ENCODE data around the gene GPR35. TPM values are rescaled to one million over a fixed set of nuclear protein-coding genes. Genes with fewer than 3 reads are reported as not detected.

Gene GPR35
- total RNA-seq, 1 experiment from 2014 or later = 2.7 TPM

GRCh38 chr2:240604291-240604938 is 20.9 kb upstream of the GPR35 start:
- intact Hi-C loops (cut with micrococcal nuclease; ENCODE audit: unreplicated experiment) = no loop called here
- Histone ChIP-seq H3K4me3 (ENCODE audit: low read depth, low read length, poor library complexity, severe bottlenecking) (no peak overlapping the region), H3K36me3 (ENCODE audit: insufficient read depth, low read length, poor library complexity, severe bottlenecking) (no peaks in the 10 kb centered on the region), H3K27me3 (replicated peaks; ENCODE audit: insufficient read depth, low read depth, low read length, poor library complexity) (no peaks in the 10 kb centered on the region), H3K4me1 (ENCODE audit: insufficient read depth, low read length, poor library complexity, severe bottlenecking) (no peaks in the 10 kb centered on the region), H3K27ac (ENCODE audit: low read depth, low read length, poor library complexity, severe bottlenecking) (no peak overlapping the region), H3K9me3 (ENCODE audit: low read depth, low read length, poor library complexity, severe bottlenecking) (no peaks in the 10 kb centered on the region)
- DNase-seq (ENCODE audit: low spot score) = no peak
- POLR2A ChIA-PET (ENCODE audit: low non-redundant PET) = no interaction called here
- CTCF ChIA-PET = no interaction called here
- no TSS peak for BruUV-seq (replicated peaks)
- TF ChIP-seq EZH2 (IDR thresholded peaks at IDR 0.05; ENCODE audit: borderline replicate concordance, low read depth, low read length, poor library complexity, severe bottlenecking) (no peak), CTCF (conservative IDR thresholded peaks at IDR 0.05; ENCODE audit: low read depth, low read length) (no peak)

GRCh38 chr2:240604939-240605716 is 20.2 kb upstream of the GPR35 start:
- H3K4me3 ChIP-seq (ENCODE audit: low read depth, low read length, poor library complexity, severe bottlenecking) = no peak overlapping the region
- no peak for TF ChIP-seq EZH2 (IDR thresholded peaks at IDR 0.05; ENCODE audit: borderline replicate concordance, low read depth, low read length, poor library complexity, severe bottlenecking)
- TF ChIP-seq CTCF (conservative IDR thresholded peaks at IDR 0.05; ENCODE audit: low read depth, low read length) = no peak
- ChIA-PET CTCF (no interaction called here), POLR2A (ENCODE audit: low non-redundant PET) (no interaction called here)
- no peaks in the 10 kb centered on the region for H3K27me3 ChIP-seq (replicated peaks; ENCODE audit: insufficient read depth, low read depth, low read length, poor library complexity)
- no peaks in the 10 kb centered on the region for H3K4me1 ChIP-seq (ENCODE audit: insufficient read depth, low read length, poor library complexity, severe bottlenecking)
- intact Hi-C loops (cut with micrococcal nuclease; ENCODE audit: unreplicated experiment) = no loop called here
- BruUV-seq (replicated peaks) = no TSS peak
- no peak overlapping the region for H3K27ac ChIP-seq (ENCODE audit: low read depth, low read length, poor library complexity, severe bottlenecking)
- H3K9me3 ChIP-seq (ENCODE audit: low read depth, low read length, poor library complexity, severe bottlenecking) = no peaks in the 10 kb centered on the region
- no peak for DNase-seq (ENCODE audit: low spot score)
- no peaks in the 10 kb centered on the region for H3K36me3 ChIP-seq (ENCODE audit: insufficient read depth, low read length, poor library complexity, severe bottlenecking)

- no peak overlapping the region for H3K4me3 ChIP-seq (ENCODE audit: low read depth, low read length, poor library complexity, severe bottlenecking)
- ChIA-PET POLR2A (ENCODE audit: low non-redundant PET) (no interaction called here), CTCF (no interaction called here)
- no peaks in the 10 kb centered on the region for H3K4me1 ChIP-seq (ENCODE audit: insufficient read depth, low read length, poor library complexity, severe bottlenecking)
- no peak for DNase-seq (ENCODE audit: low spot score)
- BruUV-seq (replicated peaks) = no TSS peak
- intact Hi-C loops (cut with micrococcal nuclease; ENCODE audit: unreplicated experiment) = no loop called here
- H3K36me3 ChIP-seq (ENCODE audit: insufficient read depth, low read length, poor library complexity, severe bottlenecking) = no peaks in the 10 kb centered on the region
- no peaks in the 10 kb centered on the region for H3K9me3 ChIP-seq (ENCODE audit: low read depth, low read length, poor library complexity, severe bottlenecking)
- no peaks in the 10 kb centered on the region for H3K27me3 ChIP-seq (replicated peaks; ENCODE audit: insufficient read depth, low read depth, low read length, poor library complexity)
- TF ChIP-seq CTCF (conservative IDR thresholded peaks at IDR 0.05; ENCODE audit: low read depth, low read length) (no peak), EZH2 (IDR thresholded peaks at IDR 0.05; ENCODE audit: borderline replicate concordance, low read depth, low read length, poor library complexity, severe bottlenecking) (no peak)
- no peak overlapping the region for H3K27ac ChIP-seq (ENCODE audit: low read depth, low read length, poor library complexity, severe bottlenecking)
These were observed 19.2 kb upstream of the GPR35 start for GRCh38 chr2:240605867-240606743.
